HL-60 (cell line): ENCODE data around the gene MRPL39.

Source experiments
- DNase-seq, 2 experiments: peaks; one replicate each; pipeline ENCODE4 v3.0.0-alpha.2; 2010 to 2020; ENCODE audit warnings: low read depth in 1 of 2, low spot score in 1 of 2
- H3K27ac ChIP-seq: fragments of 250-450 bp; sonication (Bioruptor Pico); replicated peaks from 2 replicates; pipeline ENCODE4 v1.5.1; 2020; ENCODE audit warnings: mild to moderate bottlenecking, moderate library complexity
- H3K27me3 ChIP-seq: fragments of 250-450 bp; sonication (Bioruptor Pico); 2 replicates; pipeline ENCODE4 v1.5.1; 2021; ENCODE audit warnings: mild to moderate bottlenecking, moderate library complexity; ENCODE audit not compliant: insufficient read depth, poor library complexity, severe bottlenecking
- H3K4me3 ChIP-seq: replicated peaks from 2 replicates; pipeline ENCODE4 v1.5.1; 2011; ENCODE audit warnings: mild to moderate bottlenecking, control low read depth, low read length; ENCODE audit not compliant: insufficient read depth
- CTCF ChIP-seq: IDR thresholded peaks from one replicate; pipeline ENCODE4 v1.5.1; 2011; ENCODE audit warnings: low read length, control low read depth, inconsistent platforms; ENCODE audit not compliant: insufficient read depth
- GABPA ChIP-seq: IDR thresholded peaks from 2 replicates; pipeline ENCODE4 v1.6.1; 2012; ENCODE audit warnings: low read depth
- POLR2AphosphoS5 ChIP-seq: IDR thresholded peaks from 2 replicates; pipeline ENCODE4 v1.6.1; 2012; ENCODE audit warnings: low read depth
- REST ChIP-seq: IDR thresholded peaks from 2 replicates; pipeline ENCODE4 v1.6.1; 2012; ENCODE audit warnings: low read depth; ENCODE audit not compliant: insufficient replicate concordance
- SPI1 ChIP-seq: IDR thresholded peaks from 2 replicates; pipeline ENCODE4 v1.6.1; 2012; ENCODE audit warnings: low read depth, mild to moderate bottlenecking, borderline replicate concordance

The MRPL39 gene

GRCh38 chr21:25567472-25567871 is 39.8 kb downstream of the MRPL39 start:
- H3K27ac ChIP-seq: no peak overlapping the region
- no peak overlapping the region for H3K4me3 ChIP-seq
- H3K27me3 ChIP-seq: no peaks in the 10 kb centered on the region
- DNase-seq: no peak
- TF ChIP-seq SPI1: no peak
- TF ChIP-seq CTCF: no peak
- no peak for TF ChIP-seq REST
- no peak for TF ChIP-seq GABPA
- no peak for TF ChIP-seq POLR2AphosphoS5

- H3K27ac ChIP-seq: no peak overlapping the region
- no peak for TF ChIP-seq GABPA
- TF ChIP-seq POLR2AphosphoS5: no peak
- TF ChIP-seq SPI1: no peak
- no peak for TF ChIP-seq CTCF
- no peak for TF ChIP-seq REST
- DNase-seq: no peak
- H3K4me3 ChIP-seq: no peak overlapping the region
- no peaks in the 10 kb centered on the region for H3K27me3 ChIP-seq
These were observed 40.6 kb downstream of the MRPL39 start for GRCh38 chr21:25566645-25567044.

GRCh38 chr21:25565272-25566211 is 41.7 kb downstream of the MRPL39 start:
- no peak for DNase-seq
- no peaks in the 10 kb centered on the region for H3K27me3 ChIP-seq
- H3K27ac ChIP-seq: no peak overlapping the region
- H3K4me3 ChIP-seq: no peak overlapping the region
- no peak for TF ChIP-seq POLR2AphosphoS5
- TF ChIP-seq SPI1: no peak
- TF ChIP-seq GABPA: no peak
- TF ChIP-seq REST: no peak
- no peak for TF ChIP-seq CTCF
